Smooth muscle cell (in vitro differentiated cells): ENCODE measurements around the gene TIAM1. TPM values are rescaled to one million over a fixed set of nuclear protein-coding genes. Genes with fewer than 3 reads are reported as not detected.

Experiments used
- DNase-seq: peaks from one replicate; lab custom pipeline; 2025; ENCODE audit not compliant: unreplicated experiment; lab: John Stamatoyannopoulos, UW
- H2AFZ ChIP-seq: fragments of 200-600 bp; sonication (generic); 2 replicates; pipeline ENCODE4 v1.6.0; 2016; ENCODE audit warnings: antibody characterized with exemption, low read depth, mild to moderate bottlenecking
- H3F3A ChIP-seq: fragments of 200-600 bp; sonication (generic); 2 replicates; pipeline ENCODE4 v1.6.0; 2017; ENCODE audit warnings: antibody characterized with exemption, low read depth
- H3K27ac ChIP-seq: fragments of 200-600 bp; sonication (generic); 2 replicates; pipeline ENCODE4 v1.5.1; 2016; ENCODE audit warnings: low read depth, mild to moderate bottlenecking
- H3K27me3 ChIP-seq: fragments of 200-600 bp; sonication (generic); 2 replicates; pipeline ENCODE4 v1.6.1; 2016; ENCODE audit warnings: low read depth, mild to moderate bottlenecking
- H3K36me3 ChIP-seq: fragments of 200-600 bp; sonication (generic); 2 replicates; pipeline ENCODE4 v1.5.1; 2016; ENCODE audit warnings: low read depth
- H3K4me1 ChIP-seq: fragments of 200-600 bp; sonication (generic); 2 replicates; pipeline ENCODE4 v1.5.1; 2016; ENCODE audit warnings: low read depth
- H3K4me2 ChIP-seq: fragments of 200-600 bp; sonication (generic); 2 replicates; pipeline ENCODE4 v1.6.0; 2016; ENCODE audit warnings: mild to moderate bottlenecking
- H3K4me3 ChIP-seq: fragments of 200-600 bp; sonication (generic); 2 replicates; pipeline ENCODE4 v1.5.1; 2016; ENCODE audit warnings: mild to moderate bottlenecking
- H3K79me2 ChIP-seq: fragments of 200-600 bp; sonication (generic); 2 replicates; pipeline ENCODE4 v1.6.0; 2016; ENCODE audit warnings: low read depth, mild to moderate bottlenecking
- H3K9ac ChIP-seq: fragments of 200-600 bp; sonication (generic); 2 replicates; pipeline ENCODE4 v1.6.0; 2016; ENCODE audit warnings: low read depth
- H3K9me3 ChIP-seq: fragments of 200-600 bp; sonication (generic); replicated peaks from 2 replicates; pipeline ENCODE4 v1.5.1; 2016; ENCODE audit warnings: low read depth
- H4K20me1 ChIP-seq: fragments of 200-600 bp; sonication (generic); 2 replicates; pipeline ENCODE4 v1.6.0; 2016; ENCODE audit warnings: low read depth
- CTCF ChIP-seq: fragments of 200-600 bp; sonication (generic); IDR thresholded peaks from 2 replicates; pipeline ENCODE4 v1.5.1; 2017; ENCODE audit warnings: borderline replicate concordance, mild to moderate bottlenecking, antibody characterized with exemption; ENCODE audit not compliant: insufficient read depth, poor library complexity, severe bottlenecking
- WGBS: methylation state at CpG from one replicate; pipeline ENCODE4 v1.1.7; 2016; ENCODE audit warnings: low lambda C conversion rate; 5-methylcytosine and 5-hydroxymethylcytosine counted together
- polyA plus RNA-seq: library from polyadenylated mRNA; unstranded; fragments of >200 nt; fragmentation: Nextera tagmentation; extraction: Ambion mirVana; gene quantifications from 2 replicates; pipeline ENCODE4 v1.2.1, GENCODE V29; 2016
- total RNA-seq: library from RNA; depleted of rRNA; stranded (reverse); fragments of >200 nt; gene quantifications from 2 replicates; pipeline ENCODE4 v1.2.3, GENCODE V29; 2014

The TIAM1 gene
- total and polyA plus RNA-seq, 2 experiments from 2014 or later = 3.2 to 12.9 TPM

DNA sequence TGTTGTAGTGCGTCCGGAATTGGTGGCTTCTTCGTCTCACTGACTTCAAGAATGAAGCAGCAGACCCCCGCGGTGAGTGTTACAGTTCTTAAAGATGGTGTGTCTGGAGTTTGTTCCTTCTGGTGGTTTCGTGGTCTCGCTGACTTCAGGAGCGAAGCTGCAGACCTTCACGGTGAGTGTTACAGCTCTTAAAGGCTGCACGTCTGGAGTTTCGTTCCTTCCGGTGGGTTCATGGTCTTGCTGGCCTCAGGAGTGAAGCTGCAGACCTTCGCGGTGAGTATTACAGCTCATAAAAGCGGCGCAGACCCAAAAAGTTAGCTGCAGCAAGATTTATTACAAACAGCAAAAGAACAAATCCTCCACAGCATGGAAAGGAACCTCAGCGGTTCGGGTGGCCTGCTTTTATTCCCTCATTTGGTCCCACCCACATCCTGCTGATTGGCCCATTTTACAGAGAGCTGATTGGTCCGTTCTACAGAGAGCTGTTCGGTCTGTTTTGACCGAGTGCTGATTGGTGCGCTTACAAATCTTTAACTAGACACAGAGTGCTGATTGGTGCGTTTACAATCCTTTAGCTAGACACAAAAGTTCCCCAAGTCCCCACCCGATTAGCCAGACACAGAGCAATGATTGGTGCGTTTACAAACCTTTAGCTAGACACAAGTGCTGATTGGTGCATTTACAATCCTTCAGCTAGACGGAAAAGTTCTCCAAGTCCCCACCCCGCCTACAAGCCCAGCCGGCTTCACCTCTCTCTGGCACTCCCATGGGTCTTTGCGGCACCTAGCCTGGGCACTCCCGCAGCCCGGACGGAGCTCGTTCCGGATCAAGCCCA, 256.2 kb downstream of the TIAM1 start:
- Histone ChIP-seq H3K4me3 (no peak overlapping the region), H3K4me2 (no peak overlapping the region), H3K36me3 (no peaks in the 10 kb centered on the region), H3K9ac (no peak overlapping the region), H2AFZ (peak overlapping the region; percentile 0), H3F3A (no peaks in the 10 kb centered on the region), H3K27me3 (no peaks in the 10 kb centered on the region), H3K79me2 (no peaks in the 10 kb centered on the region), H4K20me1 (no peaks in the 10 kb centered on the region), H3K9me3 (no peaks in the 10 kb centered on the region), H3K4me1 (no peaks in the 10 kb centered on the region), H3K27ac (no peak overlapping the region)
- 80% methylated on average over 34 of the region's 34 CpGs for WGBS
- TF ChIP-seq CTCF = no peak
- no peak for DNase-seq

DNA sequence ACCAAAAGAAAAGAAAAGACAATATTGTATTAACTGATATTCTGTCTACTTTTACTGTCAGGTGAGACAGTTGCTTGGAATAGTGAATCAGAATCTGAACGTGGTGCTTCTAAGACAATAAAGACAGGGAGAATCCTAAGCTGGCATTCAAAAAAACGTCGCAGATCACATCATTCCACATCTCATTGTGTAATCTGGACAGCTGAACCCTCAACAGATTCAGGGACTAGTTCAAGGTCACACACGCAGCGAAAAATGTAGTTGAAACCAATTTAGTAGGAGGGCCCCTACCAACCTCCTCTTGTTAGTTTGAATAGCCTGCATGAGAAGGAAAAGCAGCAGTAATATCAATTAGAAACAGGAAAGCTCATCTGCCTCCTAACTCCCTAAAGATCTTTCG, 259.4 kb downstream of the TIAM1 start:
- no peaks in the 10 kb centered on the region for H3K79me2 ChIP-seq
- no peak overlapping the region for H3K4me2 ChIP-seq
- no peak overlapping the region for H2AFZ ChIP-seq
- no peaks in the 10 kb centered on the region for H3K36me3 ChIP-seq
- no peak overlapping the region for H3K4me3 ChIP-seq
- no peaks in the 10 kb centered on the region for H3F3A ChIP-seq
- H3K9me3 ChIP-seq = no peaks in the 10 kb centered on the region
- no peak overlapping the region for H3K27ac ChIP-seq
- no peaks in the 10 kb centered on the region for H3K4me1 ChIP-seq
- H3K27me3 ChIP-seq = no peaks in the 10 kb centered on the region
- no peaks in the 10 kb centered on the region for H4K20me1 ChIP-seq
- 86% methylated on average over 6 of the region's 6 CpGs for WGBS
- H3K9ac ChIP-seq = no peak overlapping the region
- DNase-seq = no peak
- TF ChIP-seq CTCF = no peak

GRCh38 chr21:31078796-31079195, 265.3 kb downstream of the TIAM1 start:
- Histone ChIP-seq H3K27ac (no peak overlapping the region), H3F3A (no peaks in the 10 kb centered on the region), H4K20me1 (no peaks in the 10 kb centered on the region), H3K4me1 (no peaks in the 10 kb centered on the region), H2AFZ (no peak overlapping the region), H3K4me2 (no peak overlapping the region), H3K4me3 (no peak overlapping the region), H3K27me3 (no peaks in the 10 kb centered on the region), H3K9ac (no peak overlapping the region), H3K36me3 (no peaks in the 10 kb centered on the region), H3K79me2 (no peaks in the 10 kb centered on the region), H3K9me3 (no peaks in the 10 kb centered on the region)
- DNase-seq = no peak
- WGBS = 78% methylated on average over 4 of the region's 4 CpGs
- TF ChIP-seq CTCF = no peak

GRCh38 chr21:31078216-31078615, 265.8 kb downstream of the TIAM1 start:
- Histone ChIP-seq H3F3A (no peaks in the 10 kb centered on the region), H3K4me1 (no peaks in the 10 kb centered on the region), H2AFZ (no peak overlapping the region), H3K79me2 (no peaks in the 10 kb centered on the region), H3K4me2 (no peak overlapping the region), H3K9ac (no peak overlapping the region), H3K9me3 (no peaks in the 10 kb centered on the region), H3K4me3 (no peak overlapping the region), H3K27me3 (no peaks in the 10 kb centered on the region), H3K27ac (no peak overlapping the region), H3K36me3 (no peaks in the 10 kb centered on the region), H4K20me1 (no peaks in the 10 kb centered on the region)
- no peak for TF ChIP-seq CTCF
- 94% methylated on average over 4 of the region's 4 CpGs for WGBS
- no peak for DNase-seq
